Stimulated activated CD4-positive, alpha-beta T cell treated with anti-CD3 and anti-CD28 coated beads, Interleukin-1b, Interleukin-23, amount 100 ng/mL, for 24 hours (primary cell): Measurements from ENCODE around the gene GNA14.
"Not testable (repeated sequence)": the region's sequence is repeated elsewhere in the genome, so short reads cannot be mapped to it uniquely, and the experiment has no call there.

Experiments used
- DNase-seq, 4 experiments: peaks; one replicate each; pipeline ENCODE4 v3.0.0-alpha.2; 2020; ENCODE audit warnings: low read depth in 4 of 4, low spot score in 1 of 4

GNA14 gene

GRCh38 chr9:77421506-77422265 is 226.4 kb downstream of the GNA14 start:
- DNase-seq, result no peak

GRCh38 chr9:77420641-77421040 is 227.5 kb downstream of the GNA14 start:
- DNase-seq, result no peak

GRCh38 chr9:77418226-77418625 is 229.9 kb downstream of the GNA14 start:
- DNase-seq, result no peak

GRCh38 chr9:77417566-77417965 is 230.6 kb downstream of the GNA14 start:
- DNase-seq, result no peak

- not testable (repeated sequence) for DNase-seq
These were observed 239.6 kb downstream of the GNA14 start for GRCh38 chr9:77408521-77408920.

- DNase-seq, result no peak
These were observed 244.9 kb downstream of the GNA14 start for GRCh38 chr9:77403239-77403638.

GRCh38 chr9:77402286-77402685 is 245.8 kb downstream of the GNA14 start:
- DNase-seq, result no peak

- no peak for DNase-seq
These were observed 248.2 kb downstream of the GNA14 start for GRCh38 chr9:77399964-77400363.

GRCh38 chr9:77398581-77398980 is 249.5 kb downstream of the GNA14 start:
- DNase-seq, result not testable (repeated sequence)

- DNase-seq, result no peak
These were observed 255.8 kb downstream of the GNA14 start for GRCh38 chr9:77392328-77392727.

GRCh38 chr9:77391834-77392233 is 256.3 kb downstream of the GNA14 start:
- DNase-seq, result no peak

- no peak for DNase-seq
These were observed 261.9 kb downstream of the GNA14 start for GRCh38 chr9:77386187-77386586.

GRCh38 chr9:77384406-77384805 is 263.7 kb downstream of the GNA14 start:
- no peak for DNase-seq

- no peak for DNase-seq
These were observed 272.1 kb downstream of the GNA14 start for GRCh38 chr9:77375956-77376532.

GRCh38 chr9:77374266-77374665 is 273.9 kb downstream of the GNA14 start:
- no peak for DNase-seq
